ENCODE measurements around the gene KHDC3L. TPM values are rescaled to one million over a fixed set of nuclear protein-coding genes. Genes with fewer than 3 reads are reported as not detected.

Gene KHDC3L
- total RNA-seq, 1 experiment from 2014 or later = 0.22 TPM

- Mint-ChIP-seq H3K27me3 (ENCODE audit: low read depth) (no peaks in the 10 kb centered on the region; the same call in 1 of the 2 replicates), H3K27ac (no peak overlapping the region), H3K4me1 (peaks cover 5 to 6% of the 10 kb centered on the region in 2 experiments; a peak in 3 of 4 replicates), H3K4me3 (no peak overlapping the region), H3K9me3 (no peaks in the 10 kb centered on the region), H3K36me3 (ENCODE audit: insufficient read depth in 1 of 3, low read depth in 3 of 3) (no peaks in the 10 kb centered on the region)
- Histone ChIP-seq H3K14ac (ENCODE audit: insufficient read depth, low read length) (no peak overlapping the region), H3K56ac (ENCODE audit: insufficient read length, low read depth, low read length) (no peak overlapping the region), H4K5ac (ENCODE audit: insufficient read length, low read depth, low read length) (no peak overlapping the region), H3K4ac (ENCODE audit: low read depth, low read length) (no peak overlapping the region), H3K23me2 (ENCODE audit: insufficient read length, low read depth, low read length, poor library complexity, severe bottlenecking) (no peaks in the 10 kb centered on the region), H3K23ac (ENCODE audit: insufficient read length, low read depth, low read length) (no peak overlapping the region), H3K79me1 (ENCODE audit: insufficient read depth, low read depth, low read length, poor library complexity, severe bottlenecking) (no peaks in the 10 kb centered on the region), H3K27me3 (ENCODE audit: insufficient read depth, low read length) (no peaks in the 10 kb centered on the region), H2AK5ac (ENCODE audit: insufficient read length, low read length) (no peak overlapping the region), H2BK15ac (ENCODE audit: low read depth, low read length) (no peak overlapping the region), H2BK12ac (ENCODE audit: insufficient read length, low read depth, low read length) (no peak overlapping the region), H2BK5ac (ENCODE audit: insufficient read length, low read length) (no peak overlapping the region), H3K27ac (ENCODE audit: insufficient read length, low read depth, low read length) (no peak overlapping the region), H4K91ac (ENCODE audit: insufficient read length, low read depth, low read length) (no peak overlapping the region), H4K8ac (replicated peaks; ENCODE audit: insufficient read length, low read depth, low read length) (no peak overlapping the region), H3K79me2 (ENCODE audit: insufficient read depth, low read length) (no peaks in the 10 kb centered on the region), H3T11ph (ENCODE audit: low read length) (no peak overlapping the region), H2AFZ (ENCODE audit: low read length) (no peak overlapping the region), H3K4me1 (ENCODE audit: insufficient read depth, low read length) (no peaks in the 10 kb centered on the region), H2BK20ac (ENCODE audit: low read depth, low read length, poor library complexity, severe bottlenecking) (no peak overlapping the region), H2BK120ac (ENCODE audit: low read depth, low read length, poor library complexity, severe bottlenecking) (no peak overlapping the region), H3K4me2 (ENCODE audit: insufficient read depth, insufficient read length, low read length) (no peak overlapping the region), H4K20me1 (ENCODE audit: control insufficient read depth, insufficient read depth, insufficient read length) (no peaks in the 10 kb centered on the region), H3K9ac (ENCODE audit: extremely low read depth, insufficient read length, low read length) (no peak overlapping the region), H3K9me3 (ENCODE audit: control insufficient read depth, low read depth, low read length) (no peaks in the 10 kb centered on the region), H3K18ac (ENCODE audit: insufficient read length, low read depth, low read length) (no peak overlapping the region)
- no CpG with 5 or more reads among the region's 3 CpGs for WGBS (ENCODE audit: extremely low coverage, insufficient read length, low lambda C conversion rate)
- DNase-seq = no peak
- no peak for TF ChIP-seq CTCF (conservative IDR thresholded peaks at IDR 0.05)
Measured at GRCh38 chr6:73329201-73329600, 33.3 kb upstream of the KHDC3L start.
